Measurements from ENCODE around the gene TBX3. TPM values are rescaled to one million over a fixed set of nuclear protein-coding genes. Genes with fewer than 3 reads are reported as not detected.

Gene TBX3
- total RNA-seq, 5 donors from 2014 or later (not counting 1 experiment from before 2014, with no cell fraction given) = 0.26 to 0.44 (median 0.41) TPM; not detected in 2

GRCh38 chr12:114681116-114681871 lies 2.7 kb downstream of the TBX3 start:
- WGBS (ENCODE audit: insufficient coverage) = 10% methylated on average over 2 of the region's 17 CpGs
- DNase-seq (no peak), ATAC-seq (replicated peaks in 1 of 4) (no peak)
- Mint-ChIP-seq H3K4me3 (peak overlapping the region in 1 of 3 donors; percentile 93), H3K9me3 (no peaks in the 10 kb centered on the region), H3K36me3 (no peaks in the 10 kb centered on the region), H3K27me3 (peaks cover 77 to 90% of the 10 kb centered on the region in 2 donors), H3K27ac (no peak overlapping the region), H3K4me1 (peaks cover 32 to 39% (median 35%) of the 10 kb centered on the region in 3 donors)
- Histone ChIP-seq H3K4me3 (ENCODE audit: control insufficient read depth in 1 of 2, extremely low read depth in 1 of 2, low read length in 1 of 2) (no peak overlapping the region), H3K4me1 (ENCODE audit: control insufficient read depth in 1 of 2, extremely low read depth in 1 of 2, insufficient read depth in 2 of 2, low read length in 2 of 2) (peaks cover 0 to 33% of the 10 kb centered on the region in 2 experiments), H3K9me3 (no peaks in the 10 kb centered on the region), H3K36me3 (ENCODE audit: control insufficient read depth in 2 of 2, extremely low read depth in 1 of 2, insufficient read depth in 1 of 2, low read length in 1 of 2) (no peaks in the 10 kb centered on the region), H3K27ac (ENCODE audit: low read length) (no peak overlapping the region), H3K27me3 (replicated peaks in 1 of 2; ENCODE audit: control insufficient read depth in 2 of 2, extremely low read depth in 1 of 2, insufficient read depth in 2 of 2, low read length in 1 of 2) (peaks cover 24 to 53% of the 10 kb centered on the region in 2 experiments)
- CTCF ChIA-PET = no interaction called here
- POLR2A ChIA-PET = interaction anchor here in 1 of 2 donors (0.7 kb wide), 1 partner anchor 13 kb away, joined by 4 read pairs; no protein-coding TSS in a partner anchor

- DNase-seq = no peak
- H3K9me3 ChIP-seq = no peaks in the 10 kb centered on the region
- H3K4me3 ChIP-seq (ENCODE audit: control insufficient read depth in 1 of 2, extremely low read depth in 1 of 2, low read length in 1 of 2) = no peak overlapping the region
- no peak overlapping the region for H3K27ac Mint-ChIP-seq
- no peak overlapping the region for H3K4me3 Mint-ChIP-seq
- no peaks in the 10 kb centered on the region for H3K36me3 ChIP-seq (ENCODE audit: control insufficient read depth in 2 of 2, extremely low read depth in 1 of 2, insufficient read depth in 1 of 2, low read length in 1 of 2)
- no peaks in the 10 kb centered on the region for H3K9me3 Mint-ChIP-seq
- H3K4me1 ChIP-seq (ENCODE audit: control insufficient read depth in 1 of 2, extremely low read depth in 1 of 2, insufficient read depth in 2 of 2, low read length in 2 of 2) = peaks cover 0 to 31% of the 10 kb centered on the region in 2 experiments
- no peak overlapping the region for H3K27ac ChIP-seq (ENCODE audit: low read length)
- POLR2A ChIA-PET = interaction anchor here in 1 of 2 donors (0.7 kb wide), 1 partner anchor 14 kb away, joined by 4 read pairs; no protein-coding TSS in a partner anchor
- peaks cover 24 to 52% of the 10 kb centered on the region in 2 experiments for H3K27me3 ChIP-seq (replicated peaks in 1 of 2; ENCODE audit: control insufficient read depth in 2 of 2, extremely low read depth in 1 of 2, insufficient read depth in 2 of 2, low read length in 1 of 2)
- no peaks in the 10 kb centered on the region for H3K36me3 Mint-ChIP-seq
- WGBS (ENCODE audit: insufficient coverage) = 32% methylated on average over 6 of the region's 11 CpGs
- ATAC-seq (replicated peaks in 1 of 4) = no peak
- H3K27me3 Mint-ChIP-seq = peaks cover 76 to 89% of the 10 kb centered on the region in 2 donors
- peaks cover 28 to 33% (median 32%) of the 10 kb centered on the region in 3 donors for H3K4me1 Mint-ChIP-seq
- CTCF ChIA-PET = no interaction called here
These were observed 3.3 kb downstream of the TBX3 start for GRCh38 chr12:114680604-114681069.

- H3K4me1 Mint-ChIP-seq = peaks cover 22 to 32% (median 26%) of the 10 kb centered on the region in 3 donors
- H3K27me3 ChIP-seq (replicated peaks in 1 of 2; ENCODE audit: control insufficient read depth in 2 of 2, extremely low read depth in 1 of 2, insufficient read depth in 2 of 2, low read length in 1 of 2) = peaks cover 21 to 46% of the 10 kb centered on the region in 2 experiments
- H3K9me3 ChIP-seq = no peaks in the 10 kb centered on the region
- ChIA-PET POLR2A (no interaction called here), CTCF (no interaction called here)
- H3K4me1 ChIP-seq (ENCODE audit: control insufficient read depth in 1 of 2, extremely low read depth in 1 of 2, insufficient read depth in 2 of 2, low read length in 2 of 2) = peaks cover 0 to 24% of the 10 kb centered on the region in 2 experiments
- H3K27me3 Mint-ChIP-seq = peaks cover 83 to 89% of the 10 kb centered on the region in 2 donors
- no peak overlapping the region for H3K27ac Mint-ChIP-seq
- DNase-seq = no peak
- no peaks in the 10 kb centered on the region for H3K9me3 Mint-ChIP-seq
- H3K27ac ChIP-seq (ENCODE audit: low read length) = no peak overlapping the region
- H3K36me3 Mint-ChIP-seq = no peaks in the 10 kb centered on the region
- no peak overlapping the region for H3K4me3 Mint-ChIP-seq
- no peaks in the 10 kb centered on the region for H3K36me3 ChIP-seq (ENCODE audit: control insufficient read depth in 2 of 2, extremely low read depth in 1 of 2, insufficient read depth in 1 of 2, low read length in 1 of 2)
- no peak overlapping the region for H3K4me3 ChIP-seq (ENCODE audit: control insufficient read depth in 1 of 2, extremely low read depth in 1 of 2, low read length in 1 of 2)
- ATAC-seq (replicated peaks in 1 of 4) = no peak
- 70% methylated on average over 7 of the region's 11 CpGs for WGBS (ENCODE audit: insufficient coverage)
These were observed 4.0 kb downstream of the TBX3 start for GRCh38 chr12:114679942-114680341.

- no peak overlapping the region for H3K27ac ChIP-seq (ENCODE audit: low read length)
- Mint-ChIP-seq H3K4me1 (peaks cover 20 to 31% (median 23%) of the 10 kb centered on the region in 3 donors), H3K9me3 (no peaks in the 10 kb centered on the region), H3K27ac (no peak overlapping the region), H3K27me3 (peaks cover 83 to 91% of the 10 kb centered on the region in 2 donors), H3K36me3 (no peaks in the 10 kb centered on the region), H3K4me3 (no peak overlapping the region)
- no peaks in the 10 kb centered on the region for H3K36me3 ChIP-seq (ENCODE audit: control insufficient read depth in 2 of 2, extremely low read depth in 1 of 2, insufficient read depth in 1 of 2, low read length in 1 of 2)
- 73% methylated on average over 6 of the region's 10 CpGs for WGBS (ENCODE audit: insufficient coverage)
- DNase-seq = no peak
- CTCF ChIA-PET = no interaction called here
- no peaks in the 10 kb centered on the region for H3K9me3 ChIP-seq
- peaks cover 0 to 19% of the 10 kb centered on the region in 2 experiments for H3K4me1 ChIP-seq (ENCODE audit: control insufficient read depth in 1 of 2, extremely low read depth in 1 of 2, insufficient read depth in 2 of 2, low read length in 2 of 2)
- no peak overlapping the region for H3K4me3 ChIP-seq (ENCODE audit: control insufficient read depth in 1 of 2, extremely low read depth in 1 of 2, low read length in 1 of 2)
- POLR2A ChIA-PET = no interaction called here
- no peak for ATAC-seq (replicated peaks in 1 of 4)
- peaks cover 24 to 45% of the 10 kb centered on the region in 2 experiments for H3K27me3 ChIP-seq (replicated peaks in 1 of 2; ENCODE audit: control insufficient read depth in 2 of 2, extremely low read depth in 1 of 2, insufficient read depth in 2 of 2, low read length in 1 of 2)
These were observed 4.5 kb downstream of the TBX3 start for GRCh38 chr12:114679452-114679875.

GRCh38 chr12:114678718-114679117 lies 5.3 kb downstream of the TBX3 start:
- WGBS (ENCODE audit: insufficient coverage) = no CpG with 5 or more reads among the region's 2 CpGs
- no peak overlapping the region for H3K4me3 ChIP-seq (ENCODE audit: control insufficient read depth in 1 of 2, extremely low read depth in 1 of 2, low read length in 1 of 2)
- H3K9me3 ChIP-seq = no peaks in the 10 kb centered on the region
- peaks cover 24 to 37% of the 10 kb centered on the region in 2 experiments for H3K27me3 ChIP-seq (replicated peaks in 1 of 2; ENCODE audit: control insufficient read depth in 2 of 2, extremely low read depth in 1 of 2, insufficient read depth in 2 of 2, low read length in 1 of 2)
- Mint-ChIP-seq H3K4me3 (no peak overlapping the region), H3K27me3 (peaks cover 79 to 89% of the 10 kb centered on the region in 2 donors), H3K36me3 (no peaks in the 10 kb centered on the region), H3K27ac (no peak overlapping the region), H3K9me3 (no peaks in the 10 kb centered on the region), H3K4me1 (peaks cover 13 to 23% (median 17%) of the 10 kb centered on the region in 3 donors)
- H3K36me3 ChIP-seq (ENCODE audit: control insufficient read depth in 2 of 2, extremely low read depth in 1 of 2, insufficient read depth in 1 of 2, low read length in 1 of 2) = no peaks in the 10 kb centered on the region
- DNase-seq = no peak
- no peak overlapping the region for H3K27ac ChIP-seq (ENCODE audit: low read length)
- ChIA-PET POLR2A (no interaction called here), CTCF (no interaction called here)
- peaks cover 0 to 12% of the 10 kb centered on the region in 2 experiments for H3K4me1 ChIP-seq (ENCODE audit: control insufficient read depth in 1 of 2, extremely low read depth in 1 of 2, insufficient read depth in 2 of 2, low read length in 2 of 2)
- no peak for ATAC-seq (replicated peaks in 1 of 4)

GRCh38 chr12:114678028-114678427 lies 5.9 kb downstream of the TBX3 start:
- no CpG with 5 or more reads among the region's 2 CpGs for WGBS (ENCODE audit: insufficient coverage)
- CTCF ChIA-PET = no interaction called here
- Histone ChIP-seq H3K4me1 (ENCODE audit: control insufficient read depth in 1 of 2, extremely low read depth in 1 of 2, insufficient read depth in 2 of 2, low read length in 2 of 2) (peaks cover 0 to 5% of the 10 kb centered on the region in 2 experiments), H3K9me3 (no peaks in the 10 kb centered on the region), H3K36me3 (ENCODE audit: control insufficient read depth in 2 of 2, extremely low read depth in 1 of 2, insufficient read depth in 1 of 2, low read length in 1 of 2) (no peaks in the 10 kb centered on the region), H3K27ac (ENCODE audit: low read length) (no peak overlapping the region), H3K4me3 (ENCODE audit: control insufficient read depth in 1 of 2, extremely low read depth in 1 of 2, low read length in 1 of 2) (no peak overlapping the region), H3K27me3 (replicated peaks in 1 of 2; ENCODE audit: control insufficient read depth in 2 of 2, extremely low read depth in 1 of 2, insufficient read depth in 2 of 2, low read length in 1 of 2) (peaks cover 24 to 37% of the 10 kb centered on the region in 2 experiments)
- Mint-ChIP-seq H3K4me3 (no peak overlapping the region), H3K9me3 (no peaks in the 10 kb centered on the region), H3K36me3 (no peaks in the 10 kb centered on the region), H3K27ac (no peak overlapping the region), H3K4me1 (peaks cover 6 to 17% (median 10%) of the 10 kb centered on the region in 3 donors), H3K27me3 (peaks cover 78 to 89% of the 10 kb centered on the region in 2 donors)
- no peak for ATAC-seq (replicated peaks in 1 of 4)
- POLR2A ChIA-PET = no interaction called here
- DNase-seq = no peak

Measured in T-cell (primary cell).